ENCODE measurements around the gene DNAH7.

DNAH7 gene

DNA sequence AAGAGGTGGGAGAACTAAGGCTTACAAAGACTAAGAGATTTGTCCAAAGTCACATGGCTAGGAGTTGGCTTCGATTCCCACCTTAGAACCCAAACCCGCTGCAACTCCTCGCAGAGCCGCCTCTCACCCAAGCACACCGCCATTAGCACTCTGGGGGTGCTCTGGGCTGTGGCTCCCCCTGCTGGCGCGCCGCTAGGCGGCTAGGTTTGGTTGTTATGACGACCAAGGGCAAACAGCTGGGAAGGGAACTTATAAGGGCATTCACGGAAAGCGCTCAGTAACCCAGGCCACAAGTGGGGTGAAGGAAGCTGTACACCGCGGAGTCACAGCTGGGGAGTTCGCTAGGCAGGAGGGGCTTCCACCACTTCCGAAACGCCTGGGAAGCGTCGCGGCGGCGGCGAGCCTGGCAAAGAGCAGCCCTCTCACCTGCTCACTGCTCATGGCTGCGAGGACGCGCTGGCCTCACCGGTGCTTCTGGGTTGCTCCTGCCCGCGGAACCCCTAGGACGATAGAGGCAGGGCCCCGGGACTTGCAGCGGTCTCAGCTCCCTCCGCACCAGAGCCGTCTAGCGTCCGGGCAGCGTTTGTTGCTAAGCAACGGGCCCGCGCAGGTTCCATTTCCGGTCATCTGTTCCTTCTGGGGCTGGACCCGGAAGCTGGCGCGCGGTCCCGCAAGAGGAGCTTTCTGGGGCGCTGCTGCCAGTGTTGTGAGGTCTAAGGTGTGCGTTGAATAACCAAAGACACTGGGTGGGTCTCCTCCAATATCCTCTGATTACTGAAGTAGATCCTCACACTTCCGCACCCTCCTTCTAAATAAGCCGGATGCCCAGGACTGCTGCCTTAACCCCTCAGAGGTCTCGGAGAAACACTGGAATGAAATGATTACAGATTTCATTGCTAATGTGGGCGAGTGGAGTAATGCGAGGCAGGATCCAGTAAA, at the start of gene DNAH7:
TSS of gene DNAH7 (minus strand) at position 567 of the 939 bp plus-strand sequence. CDS start at position 441, 126 bp downstream.
- Histone ChIP-seq H3K27me3 (ENCODE audit: control insufficient read depth in 5 of 5, insufficient read depth in 4 of 5, low read length in 5 of 5) (no peaks in the 10 kb centered on the region), H3K4me3 (ENCODE audit: low read depth in 1 of 5, low read length in 5 of 5) (peak within 1 kb of the TSS; percentile 88 to 99 (median 93)), H3K9me3 (ENCODE audit: control insufficient read depth in 5 of 5, low read length in 5 of 5) (no peaks in the 10 kb centered on the region), H3K27ac (ENCODE audit: low read depth, low read length) (peak within 1 kb of the TSS; percentile 64), H3K4me1 (ENCODE audit: control insufficient read depth in 5 of 5, insufficient read depth in 5 of 5, low read length in 5 of 5) (peaks cover 0 to 20% (median 16%) of the 10 kb centered on the region in 5 donors), H3K36me3 (ENCODE audit: control insufficient read depth in 5 of 5, insufficient read depth in 5 of 5, low read length in 5 of 5) (no peaks in the 10 kb centered on the region), H3K9ac (ENCODE audit: low read length in 5 of 5) (peak within 1 kb of the TSS; percentile 52 to 75 (median 71))

DNA sequence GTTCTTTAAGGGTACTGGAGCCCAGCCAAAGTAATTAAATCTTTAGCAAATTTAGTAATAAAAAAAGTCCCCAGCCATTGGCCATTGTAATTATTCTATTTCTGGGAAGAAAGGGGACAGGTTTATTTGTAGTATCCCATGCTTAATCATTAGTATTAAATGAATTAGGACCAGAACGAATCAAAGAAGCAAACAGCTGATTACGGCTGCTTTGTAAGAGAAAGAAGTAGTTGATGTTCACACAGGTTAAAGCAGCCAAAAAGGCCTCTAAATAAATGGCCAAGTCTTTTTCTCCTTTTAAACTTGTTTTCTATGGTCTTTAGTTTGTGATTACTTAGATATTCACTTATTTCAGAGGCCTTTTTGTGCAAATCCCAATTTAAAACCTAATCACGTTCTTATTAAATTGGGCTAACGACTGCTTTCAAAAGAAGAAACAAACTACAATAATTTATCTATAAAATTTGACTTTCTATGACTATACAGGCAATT, 48.6 kb upstream of the DNAH7 start:
- Histone ChIP-seq H3K4me3 (ENCODE audit: low read depth in 1 of 5, low read length in 5 of 5) (no peak overlapping the region), H3K9ac (ENCODE audit: low read length in 5 of 5) (no peak overlapping the region), H3K27ac (ENCODE audit: low read depth, low read length) (no peak overlapping the region), H3K36me3 (ENCODE audit: control insufficient read depth in 5 of 5, insufficient read depth in 5 of 5, low read length in 5 of 5) (no peaks in the 10 kb centered on the region), H3K9me3 (ENCODE audit: control insufficient read depth in 5 of 5, low read length in 5 of 5) (no peaks in the 10 kb centered on the region), H3K4me1 (ENCODE audit: control insufficient read depth in 5 of 5, insufficient read depth in 5 of 5, low read length in 5 of 5) (peaks cover 4 to 19% (median 18%) of the 10 kb centered on the region in 5 donors), H3K27me3 (ENCODE audit: control insufficient read depth in 5 of 5, insufficient read depth in 4 of 5, low read length in 5 of 5) (no peaks in the 10 kb centered on the region)

GRCh38 chr2:196113061-196113974, 44.7 kb upstream of the DNAH7 start:
- Histone ChIP-seq H3K9ac (ENCODE audit: low read length in 5 of 5) (peak overlapping the region in 4 of 5 donors; percentile 9 to 53 (median 52)), H3K4me1 (ENCODE audit: control insufficient read depth in 5 of 5, insufficient read depth in 5 of 5, low read length in 5 of 5) (peaks cover 4 to 25% (median 24%) of the 10 kb centered on the region in 5 donors), H3K4me3 (ENCODE audit: low read depth in 1 of 5, low read length in 5 of 5) (peak overlapping the region; percentile 3 to 51 (median 39)), H3K36me3 (ENCODE audit: control insufficient read depth in 5 of 5, insufficient read depth in 5 of 5, low read length in 5 of 5) (no peaks in the 10 kb centered on the region), H3K9me3 (ENCODE audit: control insufficient read depth in 5 of 5, low read length in 5 of 5) (no peaks in the 10 kb centered on the region), H3K27ac (ENCODE audit: low read depth, low read length) (peak overlapping the region; percentile 90), H3K27me3 (ENCODE audit: control insufficient read depth in 5 of 5, insufficient read depth in 4 of 5, low read length in 5 of 5) (no peaks in the 10 kb centered on the region)

- H3K27me3 ChIP-seq (ENCODE audit: control insufficient read depth in 5 of 5, insufficient read depth in 4 of 5, low read length in 5 of 5) = no peaks in the 10 kb centered on the region
- H3K27ac ChIP-seq (ENCODE audit: low read depth, low read length) = peak overlapping the region; percentile 90
- no peaks in the 10 kb centered on the region for H3K9me3 ChIP-seq (ENCODE audit: control insufficient read depth in 5 of 5, low read length in 5 of 5)
- H3K4me1 ChIP-seq (ENCODE audit: control insufficient read depth in 5 of 5, insufficient read depth in 5 of 5, low read length in 5 of 5) = peaks cover 4 to 25% (median 24%) of the 10 kb centered on the region in 5 donors
- no peaks in the 10 kb centered on the region for H3K36me3 ChIP-seq (ENCODE audit: control insufficient read depth in 5 of 5, insufficient read depth in 5 of 5, low read length in 5 of 5)
- no peak overlapping the region for H3K9ac ChIP-seq (ENCODE audit: low read length in 5 of 5)
- H3K4me3 ChIP-seq (ENCODE audit: low read depth in 1 of 5, low read length in 5 of 5) = peak overlapping the region in 2 of 5 donors; percentile 39 to 48
Observed at GRCh38 chr2:196112418-196113034, 43.9 kb upstream of the DNAH7 start.

DNA sequence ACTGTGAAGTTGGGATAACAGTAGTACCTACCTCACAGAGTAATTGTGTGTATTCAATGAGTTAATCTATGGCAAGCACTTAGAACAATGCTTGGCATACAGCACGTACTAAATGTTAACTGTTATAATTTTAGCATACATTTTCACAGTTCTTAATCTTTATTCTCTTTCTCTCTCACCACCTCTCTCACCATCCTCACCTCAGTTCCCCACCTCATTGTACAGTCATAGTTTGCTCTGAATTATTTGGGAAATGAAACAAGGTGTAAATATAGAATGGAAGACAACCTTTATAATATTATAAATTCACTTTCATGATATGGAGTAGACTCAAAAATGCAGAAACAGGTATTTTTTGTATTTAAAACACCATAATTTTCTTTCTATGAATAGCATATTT, 40.0 kb upstream of the DNAH7 start:
- no peak overlapping the region for H3K9ac ChIP-seq (ENCODE audit: low read length in 5 of 5)
- H3K27me3 ChIP-seq (ENCODE audit: control insufficient read depth in 5 of 5, insufficient read depth in 4 of 5, low read length in 5 of 5) = no peaks in the 10 kb centered on the region
- peaks cover 0 to 23% (median 17%) of the 10 kb centered on the region in 5 donors for H3K4me1 ChIP-seq (ENCODE audit: control insufficient read depth in 5 of 5, insufficient read depth in 5 of 5, low read length in 5 of 5)
- H3K27ac ChIP-seq (ENCODE audit: low read depth, low read length) = no peak overlapping the region
- H3K4me3 ChIP-seq (ENCODE audit: low read depth in 1 of 5, low read length in 5 of 5) = no peak overlapping the region
- H3K36me3 ChIP-seq (ENCODE audit: control insufficient read depth in 5 of 5, insufficient read depth in 5 of 5, low read length in 5 of 5) = no peaks in the 10 kb centered on the region
- H3K9me3 ChIP-seq (ENCODE audit: control insufficient read depth in 5 of 5, low read length in 5 of 5) = no peaks in the 10 kb centered on the region

- Histone ChIP-seq H3K4me1 (ENCODE audit: control insufficient read depth in 5 of 5, insufficient read depth in 5 of 5, low read length in 5 of 5) (peaks cover 0 to 6% (median 0%) of the 10 kb centered on the region in 5 donors), H3K9ac (ENCODE audit: low read length in 5 of 5) (no peak overlapping the region), H3K27me3 (ENCODE audit: control insufficient read depth in 5 of 5, insufficient read depth in 4 of 5, low read length in 5 of 5) (no peaks in the 10 kb centered on the region), H3K4me3 (ENCODE audit: low read depth in 1 of 5, low read length in 5 of 5) (no peak overlapping the region), H3K9me3 (ENCODE audit: control insufficient read depth in 5 of 5, low read length in 5 of 5) (no peaks in the 10 kb centered on the region), H3K36me3 (ENCODE audit: control insufficient read depth in 5 of 5, insufficient read depth in 5 of 5, low read length in 5 of 5) (no peaks in the 10 kb centered on the region), H3K27ac (ENCODE audit: low read depth, low read length) (no peak overlapping the region)
Observed at GRCh38 chr2:196105951-196106350, 37.3 kb upstream of the DNAH7 start.

DNA sequence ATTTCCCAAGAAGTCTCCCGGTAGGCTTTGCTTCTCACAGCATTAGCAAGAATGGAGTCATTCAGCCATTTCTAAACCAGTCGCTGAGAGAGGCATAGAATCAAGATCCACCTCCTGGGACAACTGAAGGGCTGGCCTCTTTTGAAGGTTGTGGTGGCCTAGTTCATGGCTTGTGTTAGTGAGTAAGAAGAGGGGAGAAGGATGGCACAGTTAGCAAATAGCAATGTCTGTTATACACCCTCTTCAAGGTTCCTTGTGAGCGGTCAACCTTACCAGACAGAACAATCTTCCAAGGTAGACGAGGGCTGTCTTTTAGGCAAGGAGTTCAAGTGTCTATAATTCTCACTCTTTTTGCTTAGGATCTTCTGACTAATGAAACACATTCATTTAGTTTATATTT, 35.4 kb upstream of the DNAH7 start:
- Histone ChIP-seq H3K9me3 (ENCODE audit: control insufficient read depth in 5 of 5, low read length in 5 of 5) (no peaks in the 10 kb centered on the region), H3K27me3 (ENCODE audit: control insufficient read depth in 5 of 5, insufficient read depth in 4 of 5, low read length in 5 of 5) (no peaks in the 10 kb centered on the region), H3K4me1 (ENCODE audit: control insufficient read depth in 5 of 5, insufficient read depth in 5 of 5, low read length in 5 of 5) (peaks cover 0 to 12% (median 3%) of the 10 kb centered on the region in 5 donors), H3K36me3 (ENCODE audit: control insufficient read depth in 5 of 5, insufficient read depth in 5 of 5, low read length in 5 of 5) (no peaks in the 10 kb centered on the region), H3K4me3 (ENCODE audit: low read depth in 1 of 5, low read length in 5 of 5) (no peak overlapping the region), H3K9ac (ENCODE audit: low read length in 5 of 5) (no peak overlapping the region), H3K27ac (ENCODE audit: low read depth, low read length) (no peak overlapping the region)

GRCh38 chr2:196103626-196104025, 35.0 kb upstream of the DNAH7 start:
- Histone ChIP-seq H3K9me3 (ENCODE audit: control insufficient read depth in 5 of 5, low read length in 5 of 5) (no peaks in the 10 kb centered on the region), H3K36me3 (ENCODE audit: control insufficient read depth in 5 of 5, insufficient read depth in 5 of 5, low read length in 5 of 5) (no peaks in the 10 kb centered on the region), H3K9ac (ENCODE audit: low read length in 5 of 5) (no peak overlapping the region), H3K27me3 (ENCODE audit: control insufficient read depth in 5 of 5, insufficient read depth in 4 of 5, low read length in 5 of 5) (no peaks in the 10 kb centered on the region), H3K4me3 (ENCODE audit: low read depth in 1 of 5, low read length in 5 of 5) (no peak overlapping the region), H3K4me1 (ENCODE audit: control insufficient read depth in 5 of 5, insufficient read depth in 5 of 5, low read length in 5 of 5) (peaks cover 0 to 12% (median 3%) of the 10 kb centered on the region in 5 donors), H3K27ac (ENCODE audit: low read depth, low read length) (no peak overlapping the region)

- peaks cover 0 to 12% (median 3%) of the 10 kb centered on the region in 5 donors for H3K4me1 ChIP-seq (ENCODE audit: control insufficient read depth in 5 of 5, insufficient read depth in 5 of 5, low read length in 5 of 5)
- H3K9ac ChIP-seq (ENCODE audit: low read length in 5 of 5) = no peak overlapping the region
- H3K36me3 ChIP-seq (ENCODE audit: control insufficient read depth in 5 of 5, insufficient read depth in 5 of 5, low read length in 5 of 5) = no peaks in the 10 kb centered on the region
- no peak overlapping the region for H3K4me3 ChIP-seq (ENCODE audit: low read depth in 1 of 5, low read length in 5 of 5)
- no peak overlapping the region for H3K27ac ChIP-seq (ENCODE audit: low read depth, low read length)
- H3K9me3 ChIP-seq (ENCODE audit: control insufficient read depth in 5 of 5, low read length in 5 of 5) = no peaks in the 10 kb centered on the region
- H3K27me3 ChIP-seq (ENCODE audit: control insufficient read depth in 5 of 5, insufficient read depth in 4 of 5, low read length in 5 of 5) = no peaks in the 10 kb centered on the region
Observed at GRCh38 chr2:196101325-196101991, 32.8 kb upstream of the DNAH7 start.

Data from subcutaneous abdominal adipose tissue (tissue), 5 donors.